ENCODE data around the gene CAND1.

Gene CAND1

DNA sequence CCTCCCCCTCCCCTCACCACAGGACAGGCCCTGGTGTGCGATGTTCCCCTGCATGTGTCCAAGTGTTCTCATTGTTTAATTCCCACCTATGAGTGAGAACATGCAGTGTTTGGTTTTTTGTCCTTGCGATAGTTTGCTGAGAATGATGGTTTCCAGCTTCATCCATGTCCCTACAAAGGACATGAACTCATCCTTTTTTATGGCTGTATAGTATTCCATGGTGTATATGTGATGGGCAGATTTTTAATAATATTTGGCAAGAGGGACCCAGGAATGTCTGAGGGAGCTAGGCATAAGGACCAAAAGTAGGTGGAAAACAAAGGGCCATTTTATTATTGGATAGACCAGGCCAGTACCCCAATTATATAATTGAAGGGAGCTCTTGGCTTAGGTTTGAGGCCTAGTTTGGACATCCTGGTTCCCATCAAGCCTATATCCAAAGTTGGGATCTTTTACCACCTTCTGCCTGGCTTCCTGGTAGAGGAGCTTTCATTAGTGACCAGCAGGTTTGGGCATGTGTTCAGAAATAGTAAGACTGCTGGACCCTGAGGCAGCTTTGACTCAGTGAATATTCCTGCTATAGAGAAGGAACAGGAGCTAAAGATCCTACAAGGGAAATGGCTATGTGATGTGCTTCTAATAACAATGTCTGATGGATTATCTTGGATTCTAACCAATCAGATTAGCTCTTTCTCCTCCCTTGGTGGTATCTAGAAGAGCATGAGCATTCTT lies 76.0 kb downstream of the CAND1 start:
- DNase-seq (ENCODE audit: low read depth): no peak

DNA sequence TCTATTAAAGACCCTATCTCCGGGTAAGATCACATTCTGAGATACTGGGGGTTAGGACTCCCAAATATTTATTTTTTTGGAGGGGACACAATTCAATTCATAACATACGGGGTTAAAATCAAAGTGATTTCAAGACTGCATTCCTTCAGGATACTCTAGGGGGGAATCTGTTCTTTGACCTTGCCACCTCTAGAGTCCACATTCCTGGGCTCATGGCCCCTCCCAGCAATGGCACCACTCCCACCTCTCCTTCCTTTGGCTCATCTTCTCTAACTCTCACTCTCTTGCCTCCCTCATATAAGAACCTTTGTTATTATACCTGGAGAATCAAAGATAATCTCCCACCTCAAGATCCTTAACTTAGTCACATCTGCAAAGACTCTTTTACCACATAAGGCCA lies 79.5 kb downstream of the CAND1 start:
- no peak for DNase-seq (ENCODE audit: low read depth)

DNA sequence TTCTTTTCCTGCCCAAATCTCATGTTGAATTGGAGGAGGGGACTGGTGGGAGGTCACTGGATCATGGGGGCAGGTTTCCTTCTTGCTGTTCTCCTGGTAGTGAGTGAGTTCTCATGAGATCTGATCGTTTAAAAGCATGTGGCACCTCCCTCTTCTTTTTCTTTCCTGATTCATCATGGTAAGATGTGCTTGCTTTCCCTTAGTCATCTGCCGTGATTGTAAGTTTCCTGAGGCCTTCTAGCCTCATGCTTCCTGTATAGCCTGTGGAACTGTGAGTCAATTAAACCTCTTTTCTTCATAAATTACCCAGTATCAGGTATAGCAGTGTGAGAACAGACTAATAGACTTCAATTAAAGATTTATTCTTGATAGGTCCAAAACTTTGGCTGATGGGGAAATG lies 83.5 kb downstream of the CAND1 start:
- no peak for DNase-seq (ENCODE audit: low read depth)

DNA sequence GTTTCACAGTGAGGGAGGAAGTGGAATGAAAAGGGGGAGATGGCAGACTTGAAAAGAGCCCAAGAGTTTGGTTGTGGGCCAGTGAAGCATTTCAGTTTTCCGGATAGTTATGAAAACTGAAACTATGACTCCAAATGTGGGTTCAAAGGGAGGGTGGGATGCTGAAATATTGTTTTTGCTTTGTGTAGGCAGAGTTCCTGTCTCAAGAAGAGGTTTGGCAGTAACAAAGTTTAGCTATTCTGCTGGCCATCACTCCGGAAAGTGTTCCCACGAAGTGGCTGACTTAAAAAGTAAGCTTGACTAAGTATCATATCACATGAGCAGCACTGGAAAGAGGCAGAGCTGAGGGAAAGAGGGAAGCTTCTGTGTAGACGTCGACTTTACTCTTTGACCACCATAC lies 85.2 kb downstream of the CAND1 start:
- no peak for DNase-seq (ENCODE audit: low read depth)

DNA sequence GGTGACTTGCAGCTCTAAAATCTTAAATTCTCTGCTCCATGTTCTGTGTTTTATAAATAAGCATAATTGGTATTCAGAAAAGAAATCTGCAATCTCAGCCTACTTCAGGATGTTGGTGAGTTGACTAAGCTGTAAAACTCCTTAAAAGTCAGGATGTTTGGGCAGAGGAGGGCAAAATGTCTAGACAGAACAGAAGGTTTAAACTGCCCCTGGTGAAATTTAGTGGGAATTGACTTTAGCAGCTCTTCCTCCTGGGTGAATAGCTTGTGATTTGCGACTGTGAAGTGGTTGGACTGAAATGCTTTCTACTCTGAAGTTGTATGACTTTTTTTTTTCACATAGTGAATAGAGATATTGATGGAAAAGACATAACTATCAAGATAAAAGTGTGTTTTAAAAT lies 85.8 kb downstream of the CAND1 start:
- no peak for DNase-seq (ENCODE audit: low read depth)

DNA sequence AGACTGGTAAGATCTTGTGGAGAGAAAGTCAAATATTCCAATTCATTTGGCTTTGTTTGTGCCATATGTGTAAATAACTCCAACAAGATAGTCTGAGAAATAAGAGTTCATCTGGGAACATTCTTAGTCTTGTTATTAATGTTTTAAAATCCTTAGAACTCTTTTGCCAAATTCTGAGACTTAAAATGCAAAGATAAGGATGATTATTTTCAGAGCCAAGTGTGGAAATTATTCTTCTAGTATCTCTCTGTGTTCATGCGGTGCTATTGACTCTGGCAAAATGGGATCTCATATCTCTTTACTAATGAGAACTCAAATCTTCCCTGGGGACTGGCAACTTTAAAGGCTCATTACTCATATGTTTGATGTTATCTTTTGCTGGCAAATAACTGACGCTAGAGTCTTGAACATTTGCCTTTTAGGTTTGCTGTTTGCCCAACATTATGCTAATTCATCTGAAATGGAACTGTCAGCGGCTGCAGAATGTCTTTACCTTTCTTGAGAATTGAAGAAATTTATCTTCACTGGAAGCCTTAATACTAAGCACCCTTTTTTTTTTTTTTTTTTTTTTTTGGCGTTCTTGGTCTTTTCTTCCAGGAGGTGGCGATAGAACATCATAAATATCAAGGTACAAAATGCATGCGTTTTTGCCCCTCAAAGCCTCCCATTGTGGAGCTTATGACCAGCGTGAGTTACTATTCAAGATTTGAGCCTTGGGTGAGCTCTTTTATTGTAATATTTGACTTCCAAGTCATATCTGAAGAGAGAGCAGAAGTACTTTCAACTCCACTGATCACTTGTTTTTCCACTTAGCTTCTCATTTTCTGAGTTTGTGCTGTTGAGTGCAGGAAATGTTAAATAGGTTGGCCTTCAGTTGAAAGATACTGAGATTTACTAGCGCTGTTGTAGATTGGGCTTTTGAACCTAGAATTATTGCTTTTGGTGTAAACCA lies 86.5 kb downstream of the CAND1 start:
- no peak for DNase-seq (ENCODE audit: low read depth)

DNA sequence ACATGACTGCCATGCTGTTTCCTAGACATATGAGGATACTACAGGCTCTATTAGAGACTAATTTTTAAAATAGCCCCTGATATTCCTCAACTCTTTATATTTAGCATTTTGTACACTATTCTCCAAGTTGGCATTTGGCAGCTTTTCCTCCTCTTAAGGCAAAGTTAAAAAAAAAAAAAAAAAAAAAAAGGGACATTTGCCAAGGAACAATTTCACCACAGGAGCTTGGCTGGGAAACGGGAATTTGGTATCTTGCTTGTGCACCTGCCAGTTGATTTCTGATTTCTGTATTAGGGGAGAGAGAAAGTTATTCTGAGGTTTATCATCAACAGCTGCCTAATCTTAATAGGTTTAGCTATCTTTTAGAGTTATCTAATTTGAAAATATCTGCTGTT lies 87.2 kb downstream of the CAND1 start:
- DNase-seq (ENCODE audit: low read depth): no peak

DNA sequence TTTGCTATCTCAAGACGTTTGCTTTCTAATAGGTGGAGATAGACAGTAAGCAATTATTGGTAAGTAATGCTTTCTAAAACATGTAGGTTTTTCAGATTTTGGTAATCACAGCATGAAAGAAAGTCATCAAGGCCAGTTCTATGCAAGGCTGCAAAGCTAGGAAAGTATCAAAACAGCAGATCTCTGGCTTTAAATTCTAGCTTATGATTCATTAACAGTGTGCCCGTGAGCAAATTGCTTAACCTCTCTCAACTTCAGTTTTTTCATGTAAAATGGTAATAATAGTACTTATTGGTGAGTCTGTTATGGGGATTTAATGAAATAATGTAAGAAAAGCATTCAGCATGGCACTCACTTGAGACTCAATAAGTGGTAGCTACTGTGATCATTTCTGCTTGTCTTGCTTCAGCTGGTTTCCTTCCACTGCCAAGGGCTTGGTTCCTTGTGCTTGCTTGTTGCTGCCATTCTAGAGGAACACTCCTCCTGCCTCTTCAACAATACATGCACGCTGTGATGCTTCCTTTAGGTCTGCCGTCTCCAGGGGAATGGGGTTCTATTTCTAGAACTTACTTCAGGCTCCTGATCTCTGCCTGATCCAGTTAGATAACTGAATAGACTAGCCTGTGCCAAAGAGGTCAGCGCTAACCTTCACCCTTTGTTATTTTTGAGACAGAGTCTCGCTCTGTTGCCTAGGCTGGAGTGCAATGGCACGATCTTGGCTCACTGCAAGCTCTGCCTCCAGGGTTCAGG lies 88.4 kb downstream of the CAND1 start:
- DNase-seq (ENCODE audit: low read depth): no peak

DNA sequence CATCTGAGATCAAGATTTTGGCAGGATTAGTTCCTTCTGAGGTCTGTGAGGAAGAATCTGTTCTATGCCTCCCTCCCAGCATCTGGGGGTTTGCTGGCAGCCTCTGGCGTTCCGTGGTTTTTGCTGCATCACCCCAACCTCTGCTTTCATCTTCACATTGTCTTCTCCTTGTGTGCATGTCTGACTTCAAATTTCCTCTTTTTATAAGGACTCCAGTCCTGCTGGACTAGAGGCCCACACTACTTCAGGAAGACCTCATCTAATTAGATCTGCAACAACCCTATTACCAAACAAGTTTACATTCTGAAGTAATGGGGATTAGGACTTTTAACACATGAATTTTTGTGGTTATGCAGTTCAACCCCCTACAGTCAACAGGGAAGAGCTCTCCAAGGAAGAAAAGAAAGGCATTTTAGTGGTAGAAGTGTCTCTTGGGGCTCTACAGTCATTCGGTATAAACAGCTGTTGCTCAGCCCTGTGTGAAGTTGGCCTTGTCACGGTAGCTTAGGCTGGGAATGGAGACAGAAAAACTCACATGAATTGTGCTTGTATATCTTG lies 89.7 kb downstream of the CAND1 start:
- DNase-seq (ENCODE audit: low read depth): no peak

DNA sequence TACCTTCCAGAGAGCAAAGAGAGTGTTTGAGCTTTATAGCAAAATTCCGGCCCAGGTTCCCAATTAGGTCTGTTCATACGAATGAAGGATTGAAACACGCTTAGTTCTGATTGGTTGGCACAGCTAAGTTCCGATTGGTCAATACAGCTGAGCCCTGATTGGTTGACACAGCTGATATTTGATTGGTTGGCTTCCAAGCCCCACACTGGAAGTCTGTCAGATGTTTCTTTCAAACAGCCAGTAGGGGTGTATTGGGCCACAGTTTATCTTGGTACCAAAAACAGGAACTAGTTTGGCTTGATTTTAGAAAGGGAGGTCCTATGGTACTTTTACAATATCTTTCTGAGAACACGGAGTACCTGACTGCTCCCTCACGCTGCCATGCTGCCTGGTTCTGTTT lies 93.4 kb downstream of the CAND1 start:
- DNase-seq (ENCODE audit: low read depth): no peak

DNA sequence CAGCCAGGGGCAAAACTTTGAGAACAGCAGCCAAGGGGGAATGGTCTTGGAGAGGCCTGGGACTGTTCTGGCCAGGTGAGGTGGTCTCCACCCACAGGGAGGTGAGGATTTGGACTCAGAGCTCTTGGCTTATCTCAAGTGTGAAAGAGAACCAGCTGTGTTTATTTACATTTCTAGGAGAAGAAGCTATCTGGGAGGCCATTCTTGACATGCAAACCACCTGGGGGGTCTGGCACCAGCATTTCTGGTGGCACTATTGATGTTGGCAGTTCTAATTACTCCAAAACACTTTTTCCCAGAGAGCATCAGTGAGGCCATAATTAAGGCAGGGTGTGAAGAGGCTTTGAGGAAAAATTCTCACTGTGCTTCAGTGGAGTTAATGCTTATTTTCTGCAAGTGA lies 95.1 kb downstream of the CAND1 start:
- no peak for DNase-seq (ENCODE audit: low read depth)

DNA sequence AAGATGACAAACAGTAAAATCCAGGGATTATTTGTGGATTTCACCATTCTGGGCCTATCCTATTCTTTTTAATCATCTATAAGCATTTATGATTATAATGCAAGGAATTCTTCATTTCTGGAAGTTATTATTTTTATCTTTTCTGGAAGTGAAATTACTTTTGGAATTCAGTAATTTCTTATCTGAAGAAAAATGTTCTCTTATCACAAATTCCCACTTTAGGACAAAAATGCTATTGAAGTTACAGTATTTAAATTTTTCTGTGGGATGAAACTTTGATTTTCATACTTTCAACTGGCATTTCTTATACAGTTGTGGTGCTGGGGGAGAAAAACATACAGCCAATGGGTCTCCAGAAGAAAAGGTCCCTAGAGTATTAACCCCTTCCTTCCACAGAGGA lies 96.0 kb downstream of the CAND1 start:
- no peak for DNase-seq (ENCODE audit: low read depth)

DNA sequence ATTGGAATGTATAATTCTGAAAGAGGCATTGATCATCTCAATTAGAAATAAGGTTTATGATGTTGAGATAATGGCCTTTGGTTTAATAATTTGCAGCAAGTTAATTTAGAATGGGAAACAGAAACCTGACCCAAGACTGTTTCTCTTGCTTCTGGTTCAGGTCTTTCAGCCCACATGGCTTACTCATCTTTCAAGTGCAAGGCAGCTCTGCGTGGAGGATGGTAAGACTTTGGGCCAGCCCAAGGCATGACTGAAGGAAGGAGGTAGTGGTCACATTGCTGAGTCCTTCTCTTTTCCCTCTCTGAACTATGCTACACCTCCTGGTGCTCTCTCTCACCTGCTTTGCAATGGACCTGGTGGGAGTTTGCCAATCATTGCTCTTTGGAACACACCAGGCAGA lies 98.7 kb downstream of the CAND1 start:
- DNase-seq (ENCODE audit: low read depth): no peak

All from activated T-cell treated with anti-CD3 and anti-CD28 coated beads for 1 hour (primary cell).